Prostate gland (tissue), 2 donors: ENCODE results near the gene RAB13. TPM values are rescaled to one million over a fixed set of nuclear protein-coding genes. Genes with fewer than 3 reads are reported as not detected.

Source experiments
- DNase-seq: peaks from one replicate; pipeline ENCODE4 v3.0.0-alpha.2; 2019; ENCODE audit warnings: low spot score
- H3K27ac ChIP-seq, 2 donors: fragments of 200-600 bp; sonication (generic); 2 replicates each; pipeline ENCODE4 v1.5.1; 2017 to 2019
- H3K27me3 ChIP-seq: fragments of 200-600 bp; sonication (generic); replicated peaks from 2 replicates; pipeline ENCODE4 v1.5.1; 2019; ENCODE audit not compliant: insufficient read depth
- H3K36me3 ChIP-seq, 2 donors: fragments of 200-600 bp; sonication (generic); 1 replicate in 1 of 2; 2 replicates in 1 of 2; pipeline versions ENCODE4 v1.5.1 to v1.8.1; 2017 to 2019
- H3K4me1 ChIP-seq: fragments of 200-600 bp; sonication (generic); replicated peaks from 2 replicates; pipeline ENCODE4 v1.5.1; 2019
- H3K4me3 ChIP-seq, 2 donors: fragments of 200-600 bp; sonication (generic); 2 replicates each; pipeline ENCODE4 v1.5.1; 2017 to 2019
- H3K9me3 ChIP-seq: fragments of 200-600 bp; sonication (generic); 2 replicates; pipeline ENCODE4 v1.5.1; 2017
- POLR2A ChIP-seq: fragments of 450-650 bp; IDR thresholded peaks from one replicate; pipeline ENCODE4 v1.6.1; 2016; ENCODE audit warnings: antibody characterized with exemption, mild to moderate bottlenecking
- POLR2AphosphoS5 ChIP-seq: sonication (generic); formaldehyde crosslinking; IDR thresholded peaks from one replicate; pipeline ENCODE4 v1.6.1; 2017; ENCODE audit warnings: antibody characterized with exemption
- WGBS: methylation state at CpG from one replicate; pipeline ENCODE4 v1.1.5; 2018; 5-methylcytosine and 5-hydroxymethylcytosine counted together
- intact Hi-C: fragments of 100-400 bp; cut with DNase I; formaldehyde crosslinking; loops from one replicate; pipeline ENCODE4 v1.14.2; 2022
- total RNA-seq, 2 donors: library from RNA; depleted of rRNA; stranded (reverse); fragments of >200 nt; gene quantifications; one replicate each; pipeline ENCODE4 v1.1.0, GENCODE V29; 2016
- TF ChIP-seq, protein P1 (sequence below), 4 experiments: fragments of 200-600 bp in 2 of 4; fragments of 450-650 bp in 2 of 4; sonication (generic) in 2 of 4; IDR thresholded peaks; 1 replicate in 3 of 4; 2 replicates in 1 of 4; pipeline ENCODE4 v1.5.1; 2016 to 2019; ENCODE audit warnings: antibody characterized with exemption in 4 of 4, mild to moderate bottlenecking in 2 of 4, moderate library complexity in 2 of 4

RAB13 gene
- total RNA-seq, 2 donors from 2014 or later, result 49.1 to 49.3 TPM

DNA sequence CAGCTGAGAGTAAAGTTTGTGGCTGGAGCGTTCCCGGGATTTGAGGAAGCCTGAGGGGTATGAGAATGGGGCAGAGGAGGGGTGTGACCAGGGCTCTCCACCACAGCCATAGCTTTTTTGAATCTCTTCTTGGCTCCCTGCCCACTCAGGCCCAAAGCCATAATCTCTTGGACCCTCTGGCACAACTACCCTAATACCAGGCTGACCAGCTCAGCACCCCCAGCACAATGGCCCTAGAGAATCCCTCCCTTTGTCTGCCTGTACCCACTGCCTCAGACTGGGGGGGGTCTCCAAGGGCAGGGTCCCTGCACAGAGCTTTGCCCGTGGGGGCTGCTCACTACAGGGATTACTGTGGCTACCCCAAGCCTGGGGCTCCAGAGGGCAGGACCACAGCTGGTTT lies 47.1 kb downstream of the RAB13 start:
- H3K4me1 ChIP-seq, result no peaks in the 10 kb centered on the region
- no peak for DNase-seq
- H3K4me3 ChIP-seq, result no peak overlapping the region
- intact Hi-C loops, result no loop called here
- no peak overlapping the region for H3K27ac ChIP-seq
- TF ChIP-seq POLR2AphosphoS5 (no peak), POLR2A (no peak)
- TF ChIP-seq, protein P1, sequence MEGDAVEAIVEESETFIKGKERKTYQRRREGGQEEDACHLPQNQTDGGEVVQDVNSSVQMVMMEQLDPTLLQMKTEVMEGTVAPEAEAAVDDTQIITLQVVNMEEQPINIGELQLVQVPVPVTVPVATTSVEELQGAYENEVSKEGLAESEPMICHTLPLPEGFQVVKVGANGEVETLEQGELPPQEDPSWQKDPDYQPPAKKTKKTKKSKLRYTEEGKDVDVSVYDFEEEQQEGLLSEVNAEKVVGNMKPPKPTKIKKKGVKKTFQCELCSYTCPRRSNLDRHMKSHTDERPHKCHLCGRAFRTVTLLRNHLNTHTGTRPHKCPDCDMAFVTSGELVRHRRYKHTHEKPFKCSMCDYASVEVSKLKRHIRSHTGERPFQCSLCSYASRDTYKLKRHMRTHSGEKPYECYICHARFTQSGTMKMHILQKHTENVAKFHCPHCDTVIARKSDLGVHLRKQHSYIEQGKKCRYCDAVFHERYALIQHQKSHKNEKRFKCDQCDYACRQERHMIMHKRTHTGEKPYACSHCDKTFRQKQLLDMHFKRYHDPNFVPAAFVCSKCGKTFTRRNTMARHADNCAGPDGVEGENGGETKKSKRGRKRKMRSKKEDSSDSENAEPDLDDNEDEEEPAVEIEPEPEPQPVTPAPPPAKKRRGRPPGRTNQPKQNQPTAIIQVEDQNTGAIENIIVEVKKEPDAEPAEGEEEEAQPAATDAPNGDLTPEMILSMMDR (IDR thresholded peaks at IDR 0.05), result no peak
- no peaks in the 10 kb centered on the region for H3K27me3 ChIP-seq
- H3K9me3 ChIP-seq, result no peaks in the 10 kb centered on the region
- H3K36me3 ChIP-seq, result peaks cover 4 to 29% of the 10 kb centered on the region in 2 donors
- WGBS, result 90% methylated on average over 3 of the region's 3 CpGs

DNA sequence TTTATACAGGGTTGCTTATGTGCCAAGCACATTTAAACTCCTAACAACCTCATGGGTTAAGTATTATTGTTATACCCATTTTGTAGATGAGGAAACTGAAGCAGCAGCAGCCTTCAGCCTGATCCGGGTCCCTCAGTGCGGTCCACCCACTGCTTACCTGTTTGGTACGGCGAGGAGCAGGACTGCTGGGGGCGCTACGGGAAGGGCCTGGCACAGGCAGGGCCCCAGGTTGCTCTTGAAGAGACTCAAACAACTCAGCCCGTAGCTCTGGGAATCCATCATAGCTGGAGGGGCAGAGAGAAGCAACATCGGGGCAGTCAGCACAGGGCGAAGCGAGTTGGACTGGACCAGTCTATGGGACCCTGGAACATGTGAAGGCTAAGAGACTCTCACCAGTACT lies 48.8 kb downstream of the RAB13 start:
- H3K4me1 ChIP-seq, result no peaks in the 10 kb centered on the region
- intact Hi-C loops, result no loop called here
- no peak for TF ChIP-seq POLR2A
- TF ChIP-seq POLR2AphosphoS5, result no peak
- TF ChIP-seq, protein P1 (IDR thresholded peaks at IDR 0.05), result no peak
- no peak overlapping the region for H3K4me3 ChIP-seq
- H3K9me3 ChIP-seq, result no peaks in the 10 kb centered on the region
- H3K27me3 ChIP-seq, result no peaks in the 10 kb centered on the region
- H3K27ac ChIP-seq, result no peak overlapping the region
- H3K36me3 ChIP-seq, result peaks cover 10 to 37% of the 10 kb centered on the region in 2 donors
- WGBS, result 97% methylated on average over 10 of the region's 10 CpGs
- DNase-seq, result no peak

DNA sequence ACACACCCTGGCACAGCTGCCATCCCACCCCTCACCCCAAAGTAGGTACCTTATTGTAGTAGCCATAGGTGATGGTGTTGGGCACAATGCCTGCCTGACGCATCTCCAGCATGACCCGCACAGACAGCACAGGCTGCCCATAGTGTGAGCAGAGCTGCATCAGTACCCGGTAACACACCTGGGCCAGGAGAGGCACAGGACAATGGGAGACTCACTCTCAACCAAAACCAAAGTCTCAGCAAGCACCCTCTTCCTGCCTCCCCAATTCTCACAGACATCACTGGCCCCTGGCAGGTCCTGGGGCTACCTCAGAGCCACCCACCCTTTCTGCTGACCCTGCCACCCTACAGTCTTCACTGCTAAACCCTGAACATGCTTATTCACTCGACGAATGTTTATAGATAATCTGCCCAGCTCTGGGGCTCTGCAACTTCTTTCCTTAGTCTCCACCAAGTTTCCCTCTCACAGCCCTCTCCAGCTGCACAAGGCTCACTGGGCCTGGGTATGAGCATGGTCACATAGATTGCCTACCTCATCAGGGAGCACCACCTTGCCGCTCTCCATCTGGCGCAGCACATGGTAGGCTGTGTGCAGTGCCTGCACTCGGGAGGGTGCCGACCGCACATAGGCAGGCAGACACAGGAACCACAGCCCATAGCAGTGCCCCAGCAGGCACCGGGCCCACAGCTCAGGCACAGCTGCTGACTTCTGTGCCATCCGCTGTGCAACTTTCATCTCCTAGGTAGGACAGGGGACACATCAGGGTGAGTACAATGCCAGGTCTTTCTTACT lies 49.9 kb downstream of the RAB13 start:
- TF ChIP-seq, protein P1 (IDR thresholded peaks at IDR 0.05), result no peak
- TF ChIP-seq POLR2AphosphoS5, result no peak
- no peak for TF ChIP-seq POLR2A
- H3K4me3 ChIP-seq, result no peak overlapping the region
- intact Hi-C loops, result no loop called here
- H3K27me3 ChIP-seq, result no peaks in the 10 kb centered on the region
- peaks cover 10 to 40% of the 10 kb centered on the region in 2 donors for H3K36me3 ChIP-seq
- H3K9me3 ChIP-seq, result no peaks in the 10 kb centered on the region
- DNase-seq, result no peak
- no peak overlapping the region for H3K27ac ChIP-seq
- no peaks in the 10 kb centered on the region for H3K4me1 ChIP-seq
- WGBS, result 95% methylated on average over 12 of the region's 12 CpGs

DNA sequence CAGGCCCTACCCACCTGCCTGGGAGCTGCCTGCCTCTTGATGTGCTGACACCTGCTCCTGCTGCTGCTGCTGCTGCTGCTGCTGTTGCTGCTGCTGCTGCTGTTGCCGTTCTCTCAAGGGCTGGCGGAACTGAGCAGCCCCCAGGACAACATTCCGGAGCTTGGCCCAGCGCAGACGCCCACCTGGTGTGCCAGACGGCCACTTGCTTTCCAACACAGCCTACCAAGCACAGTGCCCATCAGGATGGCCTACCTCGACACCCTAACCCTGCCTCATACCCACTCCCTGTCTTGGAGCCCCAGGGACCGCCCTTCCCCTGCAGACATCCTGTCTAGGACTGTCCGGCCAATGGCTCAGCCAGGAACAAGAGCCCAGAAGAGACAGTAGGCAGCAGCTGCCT lies 51.4 kb downstream of the RAB13 start:
- no peak for DNase-seq
- Histone ChIP-seq H3K27me3 (no peaks in the 10 kb centered on the region), H3K4me3 (no peak overlapping the region), H3K27ac (no peak overlapping the region), H3K4me1 (no peaks in the 10 kb centered on the region), H3K36me3 (peaks cover 14 to 40% of the 10 kb centered on the region in 2 donors), H3K9me3 (no peaks in the 10 kb centered on the region)
- intact Hi-C loops, result no loop called here
- TF ChIP-seq, protein P1 (IDR thresholded peaks at IDR 0.05), result no peak
- TF ChIP-seq POLR2AphosphoS5 (no peak), POLR2A (no peak)
- WGBS, result 98% methylated on average over 9 of the region's 9 CpGs

DNA sequence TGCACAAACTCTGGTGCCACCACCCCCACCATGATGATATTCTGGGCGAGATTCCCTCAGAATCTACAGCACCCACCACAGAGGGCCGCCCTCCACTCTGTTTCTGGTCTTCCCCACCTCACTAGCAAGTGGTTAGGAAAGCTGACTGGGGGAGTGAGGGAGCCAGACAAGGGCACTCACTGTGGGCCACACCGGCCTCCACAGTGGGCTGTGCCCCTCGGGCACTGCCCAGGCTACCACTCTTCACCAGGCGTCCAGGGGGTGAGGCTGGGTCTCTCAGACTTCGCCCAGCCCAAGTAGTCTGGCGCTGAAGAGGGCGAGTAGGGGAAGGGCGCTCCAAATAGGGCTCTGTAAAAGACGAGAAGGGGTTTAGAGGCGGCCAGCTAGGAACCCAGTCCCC lies 52.2 kb downstream of the RAB13 start:
- peaks cover 14 to 40% of the 10 kb centered on the region in 2 donors for H3K36me3 ChIP-seq
- TF ChIP-seq, protein P1 (IDR thresholded peaks at IDR 0.05), result no peak
- TF ChIP-seq POLR2AphosphoS5 (no peak), POLR2A (no peak)
- no peaks in the 10 kb centered on the region for H3K9me3 ChIP-seq
- no peak for DNase-seq
- 94% methylated on average over 11 of the region's 11 CpGs for WGBS
- H3K4me3 ChIP-seq, result no peak overlapping the region
- intact Hi-C loops, result no loop called here
- H3K27ac ChIP-seq, result no peak overlapping the region
- H3K4me1 ChIP-seq, result no peaks in the 10 kb centered on the region
- H3K27me3 ChIP-seq, result no peaks in the 10 kb centered on the region
